ENCODE measurements around the gene BRD9.
"Not testable (repeated sequence)": the region's sequence is repeated elsewhere in the genome, so short reads cannot be mapped to it uniquely, and the experiment has no call there.

Gene BRD9

GRCh38 chr5:856531-857425 lies 35.8 kb downstream of the BRD9 start:
- no peak for DNase-seq

GRCh38 chr5:855771-856530 lies 36.6 kb downstream of the BRD9 start:
- peak; percentile 16 for DNase-seq

DNA sequence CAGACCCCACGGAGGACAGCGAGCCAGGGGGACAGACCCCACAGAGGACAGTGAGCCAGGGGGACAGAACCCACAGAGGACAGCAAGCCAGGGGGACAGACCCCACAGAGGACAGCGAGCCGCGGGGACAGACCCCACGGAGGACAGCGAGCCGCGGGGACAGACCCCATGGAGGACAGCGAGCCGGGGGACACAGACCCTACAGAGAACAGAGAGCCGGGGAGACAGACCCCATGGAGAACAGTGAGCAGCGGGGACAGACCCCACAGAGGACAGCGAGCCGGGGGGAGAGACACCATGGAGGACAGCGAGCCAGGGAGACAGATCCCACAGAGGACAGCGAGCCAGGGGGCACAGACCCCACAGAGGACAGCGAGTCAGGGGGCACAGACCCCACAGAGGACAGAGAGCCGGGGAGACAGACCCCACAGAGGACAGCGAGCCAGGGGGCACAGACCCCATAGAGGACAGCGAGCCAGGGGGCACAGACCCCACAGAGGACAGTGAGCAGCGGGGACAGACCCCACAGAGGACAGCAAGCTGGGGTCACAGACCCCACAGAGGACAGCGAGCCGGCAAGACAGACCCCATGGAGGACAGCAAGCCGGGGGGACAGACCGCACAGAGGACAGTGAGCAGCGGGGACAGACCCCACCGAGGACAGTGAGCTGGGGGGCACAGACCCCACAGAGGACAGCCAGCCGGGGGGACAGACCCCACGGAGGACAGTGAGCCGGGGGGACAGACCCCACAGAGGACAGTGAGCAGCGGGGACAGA lies 37.4 kb downstream of the BRD9 start:
- DNase-seq: no peak

DNA sequence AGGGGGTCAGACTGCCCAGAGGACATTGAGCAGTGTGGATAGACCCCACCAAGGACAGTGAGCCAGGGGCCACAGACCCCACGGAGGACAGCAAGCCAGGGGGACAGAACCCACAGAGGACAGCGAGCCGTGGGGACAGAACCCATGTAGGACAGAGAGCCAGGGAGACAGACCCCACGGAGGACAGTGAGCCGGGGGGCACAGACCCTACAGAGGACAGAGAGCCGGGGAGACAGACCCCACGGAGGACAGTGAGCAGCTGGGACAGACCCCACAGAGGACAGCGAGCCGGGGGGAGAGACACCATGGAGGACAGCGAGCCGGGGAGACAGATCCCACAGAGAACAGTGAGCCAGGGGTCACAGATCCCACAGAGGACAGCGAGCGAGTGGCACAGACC lies 38.4 kb downstream of the BRD9 start:
- no peak for DNase-seq

- not testable (repeated sequence) for DNase-seq
These were observed 39.0 kb downstream of the BRD9 start for GRCh38 chr5:853416-854090.

GRCh38 chr5:852431-853401 lies 39.9 kb downstream of the BRD9 start:
- no peak for DNase-seq

DNA sequence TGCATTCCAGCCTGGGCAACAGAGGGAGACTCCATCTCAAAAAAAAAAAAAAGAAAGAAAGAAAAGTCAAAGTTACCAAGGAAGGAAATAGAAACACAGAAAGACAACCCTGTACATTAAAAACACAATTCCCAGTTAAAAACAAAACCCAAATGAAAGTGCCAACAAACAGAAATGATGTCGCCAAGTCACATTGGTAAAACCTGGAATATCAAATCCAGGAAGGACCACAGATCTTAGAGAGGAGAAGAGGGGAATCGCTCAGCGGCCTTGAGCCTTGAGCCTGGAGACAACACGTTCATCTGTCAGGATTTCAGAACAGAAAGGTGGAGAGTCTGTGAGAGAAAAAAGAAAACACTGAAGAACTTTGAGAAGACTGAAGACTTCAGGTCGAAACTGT lies 40.6 kb downstream of the BRD9 start:
- DNase-seq: no peak

- DNase-seq: no peak
These were observed 41.0 kb downstream of the BRD9 start for GRCh38 chr5:851553-851952.

DNA sequence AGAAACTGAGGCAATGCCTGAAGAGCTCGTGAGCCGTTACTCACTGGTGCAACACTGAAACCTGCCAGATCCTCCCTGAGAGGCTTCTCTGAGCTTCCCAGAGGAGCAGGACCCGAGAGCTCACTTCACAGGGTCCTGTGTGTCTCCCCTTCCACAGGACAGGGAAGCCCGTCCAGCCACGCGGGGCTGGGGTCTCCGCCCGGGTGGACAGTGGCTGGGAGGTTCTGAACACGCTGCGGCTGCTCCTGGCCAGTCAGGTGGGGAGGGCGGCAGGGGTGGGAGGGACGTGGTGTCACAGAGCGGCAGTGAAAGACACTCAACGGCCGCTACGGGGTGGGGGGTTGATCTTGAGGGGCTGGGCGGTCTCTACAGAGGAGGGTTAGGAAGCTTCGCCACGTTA lies 41.5 kb downstream of the BRD9 start:
- DNase-seq: no peak

DNA sequence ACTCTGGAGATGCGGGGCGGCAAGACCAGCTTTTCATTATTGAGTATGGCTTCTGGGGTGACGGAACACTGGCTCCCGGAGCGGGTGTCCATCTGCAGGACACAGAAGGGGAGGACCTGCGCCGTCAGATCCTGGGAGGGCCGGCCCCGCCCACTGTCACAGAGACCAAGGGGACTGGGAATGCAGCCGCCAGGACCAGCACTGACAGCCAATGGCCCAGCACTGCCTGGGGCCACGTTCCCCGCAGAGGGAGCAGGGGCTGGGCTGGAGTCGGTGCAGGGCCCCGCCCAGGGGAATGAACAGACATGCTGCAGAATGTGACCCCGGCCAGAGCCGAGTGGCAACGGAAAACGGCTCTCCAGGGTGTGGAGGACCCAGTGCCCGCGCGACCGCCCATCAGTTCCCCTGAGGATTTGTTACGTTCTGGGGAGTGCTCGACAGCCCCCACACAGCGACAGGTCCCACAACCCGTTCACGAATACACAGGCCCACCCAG lies 42.0 kb downstream of the BRD9 start, which contains the start of gene ZDHHC11:
Gene ZDHHC11, minus strand, starts transcription at position 476 of the 496 bp plus-strand sequence. Its CDS starts 384 bp downstream, at position 92.
- no peak for DNase-seq

GRCh38 chr5:849651-850301 lies 42.8 kb downstream of the BRD9 start:
- DNase-seq: no peak

DNA sequence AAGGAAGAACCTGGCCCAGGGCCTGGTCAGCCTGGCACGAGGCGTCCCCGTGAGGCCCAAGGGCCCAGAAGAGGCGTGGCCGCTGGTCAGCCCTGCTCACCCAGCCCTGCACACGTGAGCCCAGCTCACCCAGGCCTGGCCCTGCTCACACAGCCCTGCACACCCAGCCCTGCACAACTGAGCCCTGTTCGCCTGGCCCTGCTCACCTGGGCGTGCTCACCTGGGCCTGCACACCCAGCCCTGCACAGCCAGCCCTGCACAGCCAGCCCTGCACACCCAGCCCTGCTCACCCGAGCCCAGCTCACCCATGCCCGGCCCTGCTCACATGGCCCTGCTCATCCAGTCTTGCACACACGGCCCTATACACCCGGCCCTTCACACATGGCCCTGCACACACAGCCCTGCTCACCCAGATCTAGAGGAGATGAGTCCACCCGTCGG lies 43.9 kb downstream of the BRD9 start:
- DNase-seq: no peak

DNA sequence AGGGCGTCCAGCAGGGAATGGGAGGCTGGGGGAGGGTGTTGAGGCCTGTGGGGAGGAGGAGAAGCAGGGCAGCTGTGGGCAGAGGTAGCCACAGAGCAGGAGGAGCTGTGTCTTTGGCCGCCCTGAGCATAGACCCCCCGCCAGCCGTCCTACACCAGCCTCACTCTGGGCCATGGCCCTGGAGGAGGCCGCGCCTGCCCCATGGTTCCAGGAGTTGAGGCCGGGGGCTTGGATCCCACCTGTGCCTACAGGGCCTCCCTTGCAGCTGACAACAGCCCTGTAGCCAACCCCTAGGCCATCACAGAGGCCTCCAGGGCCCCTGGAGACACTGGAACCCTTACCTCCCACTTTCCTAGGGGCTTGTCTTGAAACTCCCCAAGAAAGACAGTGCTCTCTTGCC lies 44.9 kb downstream of the BRD9 start:
- DNase-seq: not testable (repeated sequence)

GRCh38 chr5:847212-847611 lies 45.4 kb downstream of the BRD9 start:
- DNase-seq: not testable (repeated sequence)

DNA sequence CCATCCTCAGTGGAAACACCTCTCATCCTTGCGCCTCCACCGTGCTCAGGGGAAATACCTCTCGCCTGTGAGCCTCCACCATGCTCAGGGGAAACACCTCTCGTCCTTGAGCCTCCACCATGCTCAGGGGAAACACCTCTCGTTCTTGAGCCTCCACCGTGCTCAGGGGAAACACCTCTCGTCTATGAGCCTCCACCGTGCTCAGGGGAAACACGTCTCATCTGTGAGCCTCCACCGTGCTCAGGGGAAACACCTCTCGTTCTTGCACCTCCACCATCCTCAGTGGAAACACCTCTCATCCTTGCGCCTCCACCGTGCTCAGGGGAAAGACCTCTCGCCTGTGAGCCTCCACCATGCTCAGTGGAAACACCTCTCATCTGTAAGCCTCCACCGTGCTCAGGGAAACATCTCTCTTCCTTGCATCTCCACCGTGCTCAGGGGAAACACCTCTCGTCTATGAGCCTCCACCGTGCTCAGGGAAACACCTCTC lies 46.0 kb downstream of the BRD9 start:
- not testable (repeated sequence) for DNase-seq

DNA sequence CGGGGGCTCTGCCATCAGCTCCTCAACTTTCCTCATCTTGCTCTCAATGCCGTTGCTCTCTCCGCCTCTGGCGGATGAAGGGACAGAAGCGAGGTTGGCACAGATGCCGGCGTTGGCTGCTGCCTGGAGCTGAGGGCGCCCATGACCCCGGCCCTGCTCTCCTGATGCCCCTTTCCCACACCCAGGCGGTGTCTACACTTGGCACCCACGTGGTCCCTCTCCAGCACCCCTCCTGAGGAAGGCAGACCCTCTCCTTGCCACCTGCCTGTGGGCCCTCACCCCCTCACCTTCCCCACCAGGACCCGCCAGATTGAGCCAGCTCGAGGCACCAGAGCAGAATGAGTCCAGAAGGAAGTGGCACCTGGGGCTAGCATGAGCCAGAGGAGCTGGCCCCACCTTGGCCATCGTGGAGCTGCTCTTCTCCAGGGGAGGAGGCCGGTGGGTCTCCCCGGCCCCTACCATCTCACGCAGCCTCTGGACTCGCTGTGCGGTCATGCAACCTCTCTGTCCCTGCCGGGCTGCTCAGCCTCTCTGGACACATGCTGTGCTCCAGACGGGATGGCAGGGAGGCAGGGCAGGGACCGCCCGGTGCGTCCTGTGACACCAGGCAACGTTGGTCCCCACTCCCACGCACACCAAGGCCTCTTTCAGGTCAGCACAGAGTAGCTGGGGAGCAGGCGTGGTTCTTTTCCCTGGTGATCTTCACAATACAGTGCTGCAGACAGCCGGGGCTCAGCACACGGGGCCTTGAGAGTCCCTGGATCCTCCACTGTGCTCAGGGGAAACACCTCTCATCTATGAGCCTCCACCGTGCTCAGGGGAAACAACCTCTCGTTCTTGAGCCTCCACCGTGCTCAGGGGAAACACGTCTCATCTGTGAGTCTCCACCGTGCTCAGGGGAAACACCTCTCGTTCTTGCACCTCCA lies 46.7 kb downstream of the BRD9 start:
- not testable (repeated sequence) for DNase-seq

GRCh38 chr5:845031-845675 lies 47.4 kb downstream of the BRD9 start:
- not testable (repeated sequence) for DNase-seq

DNA sequence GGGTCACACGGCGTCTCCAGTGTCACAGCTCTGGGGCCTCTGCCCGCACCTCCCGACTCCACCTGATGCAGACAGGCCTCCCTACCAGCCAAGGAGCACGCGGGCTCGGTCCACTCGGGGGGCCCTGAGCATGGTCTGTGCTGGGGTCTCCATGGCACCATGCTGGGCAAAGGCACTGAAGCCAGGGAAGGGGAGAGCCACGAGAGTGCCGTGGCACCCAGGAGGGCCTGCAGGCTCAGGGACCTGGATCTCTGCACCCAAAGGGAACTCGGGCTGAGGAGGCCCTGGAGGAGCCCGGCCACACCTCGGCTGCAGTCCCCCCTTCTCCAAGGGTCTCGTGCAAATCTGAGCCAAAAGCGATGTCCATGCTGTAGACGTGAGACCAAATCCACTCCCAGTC lies 48.2 kb downstream of the BRD9 start:
- not testable (repeated sequence) for DNase-seq

DNA sequence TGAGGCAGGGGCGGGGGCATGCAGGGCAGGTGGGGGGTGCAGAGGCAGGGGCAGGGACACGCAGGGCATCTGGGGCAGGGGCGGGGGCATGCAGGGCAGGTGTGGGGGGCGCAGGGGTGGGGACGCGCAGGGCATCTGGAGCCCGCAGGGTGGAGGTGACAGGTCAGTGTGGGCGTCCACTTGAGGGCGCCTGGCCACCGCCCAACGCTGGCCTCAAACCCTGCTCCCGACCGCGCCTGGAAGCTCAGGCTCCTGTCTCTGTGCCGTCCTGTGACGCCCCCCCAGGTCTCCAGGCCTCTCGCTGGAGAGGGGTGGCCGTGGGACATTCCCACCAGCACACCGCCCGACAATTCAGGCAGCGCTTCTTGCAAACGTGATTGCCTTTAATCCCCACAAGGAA lies 48.7 kb downstream of the BRD9 start:
- not testable (repeated sequence) for DNase-seq

Data from hematopoietic multipotent progenitor cell treated with erythropoietin and hydrocortisone succinate and interleukin-3 and kit ligand, for 6 days (in vitro differentiated cells).